ENCODE results near the gene PLEKHA5.

GRCh38 chr12:19168644-19169043 is 39.1 kb downstream of the PLEKHA5 start:
- TF ChIP-seq, protein P1, sequence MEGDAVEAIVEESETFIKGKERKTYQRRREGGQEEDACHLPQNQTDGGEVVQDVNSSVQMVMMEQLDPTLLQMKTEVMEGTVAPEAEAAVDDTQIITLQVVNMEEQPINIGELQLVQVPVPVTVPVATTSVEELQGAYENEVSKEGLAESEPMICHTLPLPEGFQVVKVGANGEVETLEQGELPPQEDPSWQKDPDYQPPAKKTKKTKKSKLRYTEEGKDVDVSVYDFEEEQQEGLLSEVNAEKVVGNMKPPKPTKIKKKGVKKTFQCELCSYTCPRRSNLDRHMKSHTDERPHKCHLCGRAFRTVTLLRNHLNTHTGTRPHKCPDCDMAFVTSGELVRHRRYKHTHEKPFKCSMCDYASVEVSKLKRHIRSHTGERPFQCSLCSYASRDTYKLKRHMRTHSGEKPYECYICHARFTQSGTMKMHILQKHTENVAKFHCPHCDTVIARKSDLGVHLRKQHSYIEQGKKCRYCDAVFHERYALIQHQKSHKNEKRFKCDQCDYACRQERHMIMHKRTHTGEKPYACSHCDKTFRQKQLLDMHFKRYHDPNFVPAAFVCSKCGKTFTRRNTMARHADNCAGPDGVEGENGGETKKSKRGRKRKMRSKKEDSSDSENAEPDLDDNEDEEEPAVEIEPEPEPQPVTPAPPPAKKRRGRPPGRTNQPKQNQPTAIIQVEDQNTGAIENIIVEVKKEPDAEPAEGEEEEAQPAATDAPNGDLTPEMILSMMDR (IDR thresholded peaks at IDR 0.05), result no peak
- TF ChIP-seq POLR2A (IDR thresholded peaks at IDR 0.05), result no peak

Data from testis (tissue), 2 donors.